ENCODE measurements around the gene PSMC5.
"Not testable (repeated sequence)": the region's sequence is repeated elsewhere in the genome, so short reads cannot be mapped to it uniquely, and the experiment has no call there.

Gene PSMC5

GRCh38 chr17:63866625-63867024, 39.4 kb downstream of the PSMC5 start:
- in situ Hi-C loops (cut with HindIII; ENCODE audit: low sequenced_read_pairs); H3K4me3 ChIP-seq (ENCODE audit: low read depth, low read length); DNase-seq (ENCODE audit: low read depth): not testable (repeated sequence)
- TF ChIP-seq CTCF (IDR thresholded peaks at IDR 0.05; ENCODE audit: low read depth, low read length, missing control alignments) = peak; percentile 32

GRCh38 chr17:63869491-63870291, 42.5 kb downstream of the PSMC5 start:
- DNase-seq (ENCODE audit: low read depth); in situ Hi-C loops (cut with HindIII; ENCODE audit: low sequenced_read_pairs); H3K4me3 ChIP-seq (ENCODE audit: low read depth, low read length): not testable (repeated sequence)
- peak; percentile 18 for TF ChIP-seq CTCF (IDR thresholded peaks at IDR 0.05; ENCODE audit: low read depth, low read length, missing control alignments)

- H3K4me3 ChIP-seq (ENCODE audit: low read depth, low read length); in situ Hi-C loops (cut with HindIII; ENCODE audit: low sequenced_read_pairs); DNase-seq (ENCODE audit: low read depth): not testable (repeated sequence)
Measured at GRCh38 chr17:63870292-63870665, 43.0 kb downstream of the PSMC5 start.

- in situ Hi-C loops (cut with HindIII; ENCODE audit: low sequenced_read_pairs); DNase-seq (ENCODE audit: low read depth): not testable (repeated sequence)
Measured at GRCh38 chr17:63871646-63872365, 44.6 kb downstream of the PSMC5 start.

GRCh38 chr17:63873577-63873976, 46.3 kb downstream of the PSMC5 start, which contains the start of gene CSH2:
CSH2 (minus strand) TSS chr17:63873677; CDS start chr17:63873614, 63 bp downstream.
- H3K4me3 ChIP-seq (ENCODE audit: low read depth, low read length); in situ Hi-C loops (cut with HindIII; ENCODE audit: low sequenced_read_pairs); DNase-seq (ENCODE audit: low read depth): not testable (repeated sequence)

More at GRCh38 chr17:63871646-63872365, 44.6 kb downstream of the PSMC5 start:
- H3K4me3 ChIP-seq (ENCODE audit: low read depth, low read length) = not testable (repeated sequence)

- H3K4me3 ChIP-seq (ENCODE audit: low read depth, low read length); in situ Hi-C loops (cut with HindIII; ENCODE audit: low sequenced_read_pairs); DNase-seq (ENCODE audit: low read depth): not testable (repeated sequence)
Measured at GRCh38 chr17:63874061-63874626, 46.9 kb downstream of the PSMC5 start.

GRCh38 chr17:63874693-63875092, 47.5 kb downstream of the PSMC5 start:
- in situ Hi-C loops (cut with HindIII; ENCODE audit: low sequenced_read_pairs); H3K4me3 ChIP-seq (ENCODE audit: low read depth, low read length); DNase-seq (ENCODE audit: low read depth): not testable (repeated sequence)

- in situ Hi-C loops (cut with HindIII; ENCODE audit: low sequenced_read_pairs); DNase-seq (ENCODE audit: low read depth); H3K4me3 ChIP-seq (ENCODE audit: low read depth, low read length): not testable (repeated sequence)
Measured at GRCh38 chr17:63878413-63878812, 51.2 kb downstream of the PSMC5 start.

GRCh38 chr17:63880706-63881105, 53.5 kb downstream of the PSMC5 start:
- in situ Hi-C loops (cut with HindIII; ENCODE audit: low sequenced_read_pairs) = no loop called here
- TF ChIP-seq CTCF (IDR thresholded peaks at IDR 0.05; ENCODE audit: low read depth, low read length, missing control alignments) = no peak
- no peak for DNase-seq (ENCODE audit: low read depth)
- no peak overlapping the region for H3K4me3 ChIP-seq (ENCODE audit: low read depth, low read length)

- in situ Hi-C loops (cut with HindIII; ENCODE audit: low sequenced_read_pairs); DNase-seq (ENCODE audit: low read depth); H3K4me3 ChIP-seq (ENCODE audit: low read depth, low read length): not testable (repeated sequence)
Measured at GRCh38 chr17:63881337-63881736, 54.1 kb downstream of the PSMC5 start.
